ENCODE measurements around the gene CHST11.

GRCh38 chr12:104604070-104604994 lies 147.6 kb downstream of the CHST11 start:
- TF ChIP-seq POLR2A (IDR thresholded peaks at IDR 0.05; ENCODE audit: low read depth): no peak
- peak; percentile 56 for TF ChIP-seq POLR2AphosphoS5 (IDR thresholded peaks at IDR 0.05)
- no peak for TF ChIP-seq CTCF (IDR thresholded peaks at IDR 0.05)
- TF ChIP-seq EP300 (IDR thresholded peaks at IDR 0.05): no peak

Data from esophagus muscularis mucosa (tissue), 4 donors.